NCI-H446 (cell line): ENCODE measurements around the gene KCNK3.

Source experiments
- DNase-seq, 2 experiments: peaks; one replicate each; lab custom pipeline; 2025; lab: John Stamatoyannopoulos, UW

Gene KCNK3

DNA sequence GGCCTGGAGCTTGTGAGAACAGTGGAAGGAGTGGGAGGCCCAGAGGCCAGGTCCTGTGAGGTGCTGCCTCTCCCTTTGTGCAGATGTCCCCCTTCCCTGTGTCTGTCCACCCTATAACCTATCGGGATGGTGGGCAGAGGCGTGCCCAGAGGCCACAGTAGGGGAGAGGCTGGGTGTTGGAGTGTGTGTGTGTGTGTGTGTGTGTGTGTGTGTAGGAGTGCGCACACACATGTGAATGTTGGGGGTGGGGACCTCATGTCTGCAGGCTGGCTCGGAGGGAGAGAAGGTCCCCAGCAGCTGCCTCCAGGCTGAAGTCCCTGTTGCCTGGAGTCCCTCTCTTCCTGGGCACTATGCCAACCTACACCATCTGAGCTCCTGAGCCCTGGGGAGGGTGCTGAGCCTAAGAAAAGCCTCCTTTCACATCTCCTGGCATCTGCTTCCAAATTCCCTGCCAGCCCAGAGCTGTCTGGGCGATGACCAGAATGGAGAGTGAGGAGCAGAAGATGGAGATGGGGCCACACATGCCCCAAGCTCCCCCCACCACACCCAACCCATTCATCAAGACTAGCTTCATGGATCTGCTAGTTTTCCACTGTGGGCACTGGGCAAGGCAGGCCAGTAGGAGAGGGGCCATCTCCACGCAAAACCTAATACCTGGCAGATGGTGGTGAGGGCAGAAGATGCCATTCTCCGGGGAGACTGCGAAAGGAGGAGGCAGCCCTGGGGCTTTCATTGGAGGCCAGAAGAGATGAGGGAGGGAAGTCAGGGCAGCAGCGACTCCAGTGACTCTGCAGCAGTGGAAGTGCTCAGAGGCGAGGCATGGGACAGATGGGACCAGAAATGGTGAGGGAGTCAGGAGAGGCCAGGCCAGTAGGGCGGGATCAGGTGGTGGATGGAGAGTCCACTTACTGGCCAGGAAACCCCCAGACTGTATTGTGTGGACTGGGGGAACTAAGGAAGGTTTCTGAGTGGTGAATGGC, 20.3 kb downstream of the KCNK3 start:
- DNase-seq, result peak; percentile 75 to 97

DNA sequence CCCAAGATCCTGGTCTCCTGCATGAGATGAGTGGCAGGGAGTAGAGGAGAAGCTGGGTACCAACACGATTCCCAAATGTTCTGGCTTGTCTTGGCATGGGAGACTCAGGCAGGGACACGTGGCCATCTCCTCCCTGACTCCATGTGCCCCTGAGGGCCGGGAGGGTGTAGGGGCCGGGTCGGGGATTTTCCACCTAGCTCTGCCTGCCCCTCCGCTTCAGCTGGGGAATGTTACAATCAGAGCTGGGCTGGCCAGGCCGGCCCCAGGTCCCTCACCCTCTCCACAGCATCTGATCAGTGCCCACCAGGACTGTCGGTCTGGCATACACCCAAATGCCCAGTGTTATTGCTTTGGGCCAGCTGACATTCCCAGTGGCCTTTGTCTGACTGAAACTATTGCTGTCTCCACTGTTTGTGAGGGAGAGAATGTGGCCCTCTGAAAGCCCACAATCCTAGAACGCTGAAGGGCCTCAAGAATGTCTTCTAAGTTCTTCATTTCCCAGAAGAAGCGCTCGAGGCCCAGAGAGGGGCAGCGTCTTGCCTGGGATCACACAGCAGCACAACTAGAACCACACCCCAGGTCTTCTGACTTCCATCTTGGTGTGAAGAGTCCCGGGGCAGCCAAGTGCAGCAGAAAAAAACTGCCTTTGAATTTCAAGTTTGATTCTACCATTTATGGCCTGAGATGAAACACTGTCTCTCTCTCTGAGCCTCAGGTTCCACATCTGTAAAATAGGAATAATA, 23.2 kb downstream of the KCNK3 start:
- DNase-seq, result no peak

DNA sequence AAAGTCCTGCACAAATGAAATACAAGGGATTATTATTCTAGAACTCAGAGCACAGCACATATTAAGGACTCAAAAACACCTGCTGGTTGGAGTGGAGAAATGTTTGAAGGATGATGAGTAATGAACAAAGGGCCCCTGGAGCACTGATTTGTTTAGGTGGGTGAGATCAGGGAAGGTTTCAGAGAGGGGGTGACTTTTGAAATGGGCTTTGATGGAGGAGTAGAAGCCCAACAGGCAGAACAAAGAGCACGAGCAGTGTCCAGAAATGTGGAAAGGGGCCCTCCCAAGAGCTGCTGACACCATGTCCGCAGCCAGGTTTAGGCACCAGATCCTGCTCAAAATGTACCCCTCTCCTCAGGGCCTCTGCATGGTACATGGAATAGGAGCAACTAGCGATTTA, 23.8 kb downstream of the KCNK3 start:
- no peak for DNase-seq

DNA sequence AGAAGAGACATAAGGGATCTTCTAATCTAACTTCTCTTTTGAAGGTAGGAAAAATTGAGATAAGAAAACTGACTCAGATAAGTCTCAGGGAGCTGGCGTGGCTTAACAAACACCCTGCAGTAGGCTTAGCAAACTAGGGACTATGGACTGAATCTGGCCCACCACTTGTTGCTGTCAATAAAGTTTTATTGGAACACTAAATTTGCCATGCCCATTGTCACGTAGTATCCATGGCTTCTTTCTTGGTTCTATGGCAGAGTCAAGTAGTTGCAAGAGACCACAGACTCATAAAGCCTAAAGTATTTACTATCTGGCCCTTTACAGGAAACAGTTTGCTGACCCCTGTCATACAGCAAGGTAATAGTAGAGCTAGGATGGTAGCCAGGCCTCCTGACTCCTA, 24.2 kb downstream of the KCNK3 start:
- no peak for DNase-seq

DNA sequence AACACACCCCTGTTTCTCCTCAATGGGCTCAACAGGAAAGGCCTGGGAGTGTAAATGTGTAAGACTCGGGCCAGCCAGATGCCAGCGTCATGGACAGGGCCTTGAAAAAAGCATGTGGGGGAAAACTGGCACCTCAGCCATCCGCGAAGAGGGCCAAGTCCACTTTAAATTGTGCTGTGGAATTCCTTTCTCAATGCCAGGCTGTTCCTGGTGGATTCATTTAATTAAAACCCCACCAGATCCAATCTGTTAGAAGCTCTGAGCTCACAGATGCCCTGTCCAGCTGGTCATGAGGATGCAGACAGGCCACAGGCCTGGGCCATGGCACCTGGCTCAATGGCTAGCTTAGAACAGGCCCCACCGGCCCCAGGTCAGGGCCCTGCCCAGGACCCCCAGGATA, 24.8 kb downstream of the KCNK3 start:
- no peak for DNase-seq

DNA sequence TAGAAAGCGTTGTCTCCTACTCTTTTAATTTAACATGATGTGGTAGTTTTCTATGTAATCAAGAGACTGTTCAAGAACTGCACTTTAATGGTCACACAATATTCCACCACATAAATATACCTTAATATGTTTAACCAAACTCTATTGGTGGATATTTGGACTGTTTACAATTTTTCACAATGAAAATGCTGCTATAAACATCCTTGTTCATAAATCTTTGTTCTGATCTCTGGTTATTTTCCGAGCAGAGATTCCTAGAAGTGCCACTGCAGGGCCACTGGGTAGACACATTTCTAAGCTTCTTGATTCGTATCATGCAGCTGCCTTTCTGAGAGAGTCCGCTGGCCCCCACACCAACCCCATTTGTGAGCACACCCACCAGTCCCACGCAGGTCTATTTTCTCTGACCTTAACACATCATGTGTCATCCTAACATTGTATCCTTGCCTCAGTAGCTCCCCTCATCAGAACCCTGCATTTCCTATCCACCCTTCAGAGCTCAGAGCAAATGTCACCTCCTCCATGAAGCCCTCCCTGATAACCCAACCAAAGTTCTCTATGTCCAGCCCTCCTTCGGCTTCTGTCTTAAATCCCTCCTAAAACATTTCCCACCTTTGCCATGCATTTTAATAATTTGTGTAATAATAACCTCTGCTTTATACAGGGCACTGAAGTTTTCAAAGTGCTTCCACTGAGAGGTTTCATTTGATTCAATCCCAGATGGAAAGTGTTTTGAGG, 26.6 kb downstream of the KCNK3 start:
- no peak for DNase-seq

DNA sequence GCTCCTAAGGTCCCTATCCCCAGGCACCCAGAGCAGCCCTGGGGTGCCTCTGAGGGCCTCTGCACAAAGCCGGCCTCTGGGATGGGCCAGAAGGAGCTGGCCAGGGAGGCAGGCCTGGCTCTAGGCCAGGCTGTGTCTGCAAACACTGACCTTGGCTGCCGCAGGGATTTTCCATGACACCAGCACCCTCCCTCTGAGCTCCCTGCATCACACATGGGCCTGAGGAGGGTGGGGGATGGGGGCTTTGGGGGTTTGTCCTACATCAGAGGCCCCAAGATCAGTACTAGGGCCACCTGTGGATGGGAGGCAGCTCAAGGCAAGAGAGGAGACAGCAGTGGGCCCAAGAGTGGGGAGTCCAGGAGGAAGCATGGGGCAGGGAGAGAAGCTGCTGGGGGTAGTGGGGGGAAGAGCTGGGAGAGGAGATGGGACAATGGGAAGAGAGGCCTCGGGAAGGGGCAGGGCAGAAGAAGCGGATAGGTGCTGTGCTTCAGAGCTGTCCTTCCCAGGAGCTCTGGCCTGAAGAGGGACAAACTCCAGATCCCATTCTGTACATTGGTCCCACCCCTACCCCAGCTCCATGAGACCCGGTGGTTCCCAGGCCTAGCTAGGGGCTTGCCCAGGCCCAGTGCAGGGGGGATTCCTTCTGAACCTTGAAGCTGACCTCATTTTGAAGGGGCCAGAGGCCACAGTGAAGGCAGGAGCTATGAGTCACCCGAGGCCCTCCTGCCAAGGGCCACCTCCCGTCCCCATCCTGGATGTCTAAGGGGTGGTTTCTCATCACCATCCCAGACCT, 28.0 kb downstream of the KCNK3 start:
- DNase-seq, result peak in 1 of 2 experiments; percentile 25

DNA sequence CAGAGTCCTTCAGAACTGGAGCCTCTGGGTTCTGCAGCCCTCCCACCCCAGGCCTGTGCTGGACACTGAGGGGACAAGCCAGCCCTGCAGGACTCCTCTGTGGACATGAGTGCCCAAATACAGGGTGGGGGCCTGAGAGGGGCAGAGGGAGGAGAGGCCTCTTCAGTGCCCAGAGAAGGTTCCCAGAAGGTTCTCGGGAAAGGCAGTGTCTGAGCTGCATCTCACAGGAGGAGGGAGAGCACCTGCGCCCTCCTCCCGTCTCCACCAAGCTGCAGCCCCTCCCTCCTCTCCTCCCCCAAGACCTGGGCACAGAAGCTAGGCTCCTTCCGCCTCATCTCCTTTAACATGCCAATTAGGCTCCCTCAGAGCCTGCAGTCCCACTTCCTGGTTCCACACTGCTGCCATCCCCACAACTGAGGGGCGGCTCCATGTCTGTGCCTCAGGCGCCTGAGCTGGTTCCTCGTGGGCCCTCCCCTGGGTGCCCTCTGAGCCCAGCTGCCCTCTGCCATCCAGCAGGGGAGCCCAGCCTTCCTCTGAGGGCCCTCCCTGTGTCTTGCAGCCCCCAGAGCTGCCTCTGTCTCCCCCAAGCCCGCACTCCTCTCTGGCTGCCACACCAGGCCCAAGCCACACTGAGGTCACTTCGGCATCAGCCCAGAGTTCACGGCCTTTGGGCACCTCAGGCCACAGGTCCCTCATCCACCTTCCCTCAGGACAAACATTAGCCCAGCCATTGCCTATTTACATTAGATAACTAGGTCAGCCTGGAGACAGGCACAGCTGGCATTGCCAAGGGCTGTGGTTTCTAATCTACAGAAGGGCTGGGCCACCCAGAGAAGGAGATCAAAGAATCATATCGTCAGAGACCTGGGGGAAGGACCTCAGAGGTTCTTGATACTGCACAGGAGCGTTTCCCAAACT, 28.9 kb downstream of the KCNK3 start:
- peak in 1 of 2 experiments; percentile 40 for DNase-seq

DNA sequence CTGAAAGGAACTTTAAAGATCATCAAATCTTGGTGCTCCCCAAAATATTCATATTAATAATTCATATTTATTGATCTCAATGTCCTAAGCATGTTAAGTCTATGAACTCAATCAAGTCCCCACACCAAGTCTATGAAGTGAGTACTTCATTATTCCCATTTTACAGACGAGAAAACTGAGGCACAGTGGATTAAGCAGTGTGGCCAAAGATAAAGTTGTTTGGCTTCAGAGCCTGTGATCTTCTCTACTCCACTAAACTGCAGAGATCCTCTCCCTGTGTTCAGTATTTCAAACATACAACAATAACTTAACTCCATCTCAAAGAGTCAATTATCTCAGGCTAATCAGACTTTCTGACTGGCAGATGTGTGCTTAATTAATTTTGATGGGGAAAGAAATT, 29.8 kb downstream of the KCNK3 start:
- no peak for DNase-seq

DNA sequence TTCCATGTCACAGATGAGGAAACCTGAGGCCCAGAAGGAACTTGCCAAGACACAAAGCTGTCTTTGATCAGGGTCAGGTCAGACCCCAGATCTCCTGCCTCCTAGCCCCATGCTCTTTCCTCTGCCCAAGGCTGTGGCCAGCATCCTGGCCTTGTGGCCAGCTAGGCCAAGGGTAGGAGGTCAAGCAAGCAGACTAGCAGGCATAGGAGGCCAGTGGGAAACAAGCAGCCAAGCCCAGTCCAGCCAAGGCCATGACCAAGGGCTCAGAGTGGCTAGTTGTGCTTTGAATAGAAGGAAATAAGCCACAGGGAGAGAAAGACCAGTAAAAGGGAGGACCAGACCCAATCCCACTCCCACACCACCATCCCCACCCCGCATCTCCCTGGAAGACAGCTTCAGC, 30.4 kb downstream of the KCNK3 start:
- no peak for DNase-seq

DNA sequence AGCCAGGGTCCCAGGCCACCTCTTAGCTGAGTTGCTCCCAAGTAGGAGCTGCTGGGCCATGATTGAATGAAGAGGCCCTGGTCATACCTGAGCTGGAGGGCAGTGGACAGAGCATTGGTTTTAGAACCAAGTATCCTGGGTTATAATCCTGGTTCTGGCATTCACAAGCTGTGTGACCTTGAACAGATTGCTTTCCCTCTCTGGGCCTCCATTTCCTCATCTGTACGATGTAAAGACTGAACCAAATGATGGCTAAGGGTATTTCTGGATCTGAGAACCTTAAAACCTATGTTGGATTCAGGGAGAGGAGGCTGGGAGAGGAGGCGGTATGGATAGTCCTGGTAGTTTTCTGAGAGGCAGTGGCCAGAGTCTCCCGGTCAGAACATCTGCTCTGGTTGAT, 31.0 kb downstream of the KCNK3 start:
- DNase-seq, result no peak

DNA sequence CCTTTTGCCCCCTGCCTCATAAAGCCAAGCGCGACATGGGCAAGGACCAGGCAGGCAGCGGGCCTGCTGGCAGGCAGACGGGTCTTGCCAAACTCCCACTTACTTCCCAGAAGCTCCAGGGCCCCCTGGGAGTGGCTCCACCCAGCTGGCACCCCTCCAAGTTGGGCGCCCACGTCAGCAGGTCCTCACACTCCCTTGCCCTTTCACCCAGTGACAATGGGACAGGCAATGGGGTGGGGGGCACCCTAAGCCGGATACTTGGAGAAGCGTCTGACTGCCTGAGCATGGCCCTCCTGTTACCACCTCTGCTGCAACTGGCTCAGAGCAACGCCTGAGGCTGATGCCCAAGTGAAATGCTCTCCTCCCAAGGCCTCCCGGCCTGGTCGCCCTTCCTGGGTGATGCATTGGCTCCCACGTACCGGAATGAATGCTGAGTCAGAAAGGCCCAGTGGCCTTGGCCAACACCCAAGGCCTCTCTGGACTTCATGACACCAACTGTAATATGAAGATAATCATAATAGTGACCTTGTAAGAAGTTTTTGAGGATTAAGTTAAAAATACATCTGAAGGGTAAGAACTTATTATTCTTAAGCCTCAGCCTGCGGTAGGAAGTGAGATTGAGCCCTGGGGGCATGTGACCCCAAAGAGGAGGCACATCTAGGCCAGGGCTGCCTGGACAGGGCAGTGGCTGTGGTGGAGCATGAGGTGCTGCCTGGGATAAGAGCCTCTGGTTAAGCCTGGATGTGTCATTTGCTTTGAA, 31.6 kb downstream of the KCNK3 start:
- DNase-seq, result no peak

DNA sequence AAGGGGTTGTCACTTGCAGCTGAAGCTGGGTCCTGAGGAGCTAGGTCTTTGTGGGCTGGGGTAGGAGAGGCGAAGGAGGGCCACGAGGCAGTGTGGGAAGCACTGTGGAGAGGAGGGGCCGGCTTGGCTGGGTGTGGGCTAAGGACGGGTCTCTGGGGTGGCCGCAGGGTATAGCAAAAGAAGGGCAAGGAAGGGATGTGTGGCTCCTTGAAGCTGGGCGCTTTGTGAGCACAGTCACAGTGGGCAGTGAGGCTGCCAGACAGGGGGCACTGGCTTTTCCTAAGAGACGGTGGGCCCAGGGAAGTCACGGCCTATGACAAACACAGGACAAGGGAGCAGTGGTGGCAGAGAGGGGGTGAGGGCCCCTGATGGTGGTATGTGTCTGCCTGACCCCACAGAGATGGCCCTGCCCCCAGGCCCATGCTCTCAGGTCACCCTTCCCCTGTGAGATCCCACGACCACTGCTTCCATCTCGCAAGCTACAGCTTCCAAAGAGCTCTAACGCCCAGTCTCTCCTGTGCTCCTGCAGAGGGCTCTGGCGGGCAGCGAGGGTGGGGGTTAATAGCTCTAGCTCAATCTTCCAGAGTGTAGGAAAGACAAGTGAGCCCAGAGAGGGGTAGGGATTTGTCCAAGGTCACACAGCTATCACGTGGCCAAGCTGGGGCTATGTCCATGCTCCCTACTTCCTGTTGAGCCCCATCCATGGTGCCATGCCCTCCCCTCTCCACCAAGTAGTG, 32.4 kb downstream of the KCNK3 start:
- no peak for DNase-seq

DNA sequence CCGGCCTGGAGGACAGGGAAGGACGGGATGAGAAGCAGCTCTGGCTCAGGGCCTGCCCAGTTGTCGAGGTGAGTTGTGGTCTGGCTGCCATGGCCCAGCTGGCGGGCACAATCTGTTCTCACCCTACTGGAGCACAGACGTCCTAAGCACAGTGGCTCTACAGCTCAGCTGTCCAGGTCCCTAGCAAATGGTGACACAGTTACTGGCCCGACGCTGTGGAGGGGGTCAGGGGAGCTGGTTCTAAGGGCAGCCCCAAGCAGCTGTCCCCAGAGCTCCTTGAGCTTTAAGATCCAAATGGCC, 32.9 kb downstream of the KCNK3 start:
- DNase-seq, result no peak

DNA sequence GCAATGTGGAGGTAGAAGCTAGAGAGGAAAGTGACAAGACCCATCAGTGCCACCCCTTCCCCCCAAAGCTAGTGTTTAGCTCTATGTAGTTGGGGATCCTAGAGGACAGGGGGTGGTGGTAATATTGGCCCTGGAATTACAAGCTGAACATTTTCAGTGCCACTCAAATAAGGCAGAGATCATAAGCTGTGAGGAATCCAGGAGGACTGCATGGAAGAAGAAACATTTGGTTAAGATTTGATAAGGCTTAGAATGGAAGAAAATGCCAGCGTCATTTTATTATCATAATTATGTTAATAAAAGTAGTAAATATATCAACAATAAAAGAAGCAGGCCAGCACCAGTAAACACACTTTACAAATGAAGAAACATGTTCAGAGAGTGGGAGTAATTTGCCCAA, 33.7 kb downstream of the KCNK3 start:
- DNase-seq, result no peak

DNA sequence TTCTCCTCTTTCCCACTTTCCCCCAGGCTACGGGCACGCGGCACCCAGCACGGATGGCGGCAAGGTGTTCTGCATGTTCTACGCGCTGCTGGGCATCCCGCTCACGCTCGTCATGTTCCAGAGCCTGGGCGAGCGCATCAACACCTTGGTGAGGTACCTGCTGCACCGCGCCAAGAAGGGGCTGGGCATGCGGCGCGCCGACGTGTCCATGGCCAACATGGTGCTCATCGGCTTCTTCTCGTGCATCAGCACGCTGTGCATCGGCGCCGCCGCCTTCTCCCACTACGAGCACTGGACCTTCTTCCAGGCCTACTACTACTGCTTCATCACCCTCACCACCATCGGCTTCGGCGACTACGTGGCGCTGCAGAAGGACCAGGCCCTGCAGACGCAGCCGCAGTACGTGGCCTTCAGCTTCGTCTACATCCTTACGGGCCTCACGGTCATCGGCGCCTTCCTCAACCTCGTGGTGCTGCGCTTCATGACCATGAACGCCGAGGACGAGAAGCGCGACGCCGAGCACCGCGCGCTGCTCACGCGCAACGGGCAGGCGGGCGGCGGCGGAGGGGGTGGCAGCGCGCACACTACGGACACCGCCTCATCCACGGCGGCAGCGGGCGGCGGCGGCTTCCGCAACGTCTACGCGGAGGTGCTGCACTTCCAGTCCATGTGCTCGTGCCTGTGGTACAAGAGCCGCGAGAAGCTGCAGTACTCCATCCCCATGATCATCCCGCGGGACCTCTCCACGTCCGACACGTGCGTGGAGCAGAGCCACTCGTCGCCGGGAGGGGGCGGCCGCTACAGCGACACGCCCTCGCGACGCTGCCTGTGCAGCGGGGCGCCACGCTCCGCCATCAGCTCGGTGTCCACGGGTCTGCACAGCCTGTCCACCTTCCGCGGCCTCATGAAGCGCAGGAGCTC, 35.4 kb downstream of the KCNK3 start:
- DNase-seq, result no peak

DNA sequence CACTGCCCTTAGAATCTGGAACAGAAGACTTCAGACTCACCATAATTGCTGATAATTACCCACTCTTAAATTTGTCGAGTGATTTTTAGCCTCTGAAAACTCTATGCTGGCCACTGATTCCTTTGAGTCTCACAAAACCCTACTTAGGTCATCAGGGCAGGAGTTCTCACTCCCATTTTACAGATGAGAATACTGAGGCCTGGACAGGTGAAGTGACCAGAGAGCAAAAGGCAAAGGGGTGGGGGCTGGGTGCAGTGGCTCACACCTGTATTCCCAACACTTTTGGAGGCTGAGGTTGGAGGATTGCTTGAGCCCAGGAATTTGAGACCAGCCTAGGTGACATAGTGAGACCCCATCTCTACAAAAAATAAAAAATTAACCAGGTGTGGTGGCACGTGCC, 36.8 kb downstream of the KCNK3 start:
- DNase-seq, result no peak
